Esophagus squamous epithelium (tissue), 4 donors: Measurements from ENCODE around the gene CLDN1.

Source experiments
- CTCF ChIP-seq, 6 experiments: fragments of 450-650 bp in 4 of 6; fragments of 200-600 bp in 2 of 6; sonication (generic) in 2 of 6; IDR thresholded peaks; one replicate each; pipeline ENCODE4 v1.5.1; 2016 to 2019; ENCODE audit warnings: antibody characterized with exemption in 6 of 6, mild to moderate bottlenecking in 4 of 6, moderate library complexity in 4 of 6
- POLR2A ChIP-seq, 4 donors: fragments of 450-650 bp; IDR thresholded peaks; one replicate each; pipeline ENCODE4 v1.6.1; 2017; ENCODE audit warnings: antibody characterized with exemption in 4 of 4, mild to moderate bottlenecking in 4 of 4, moderate library complexity in 3 of 4

GRCh38 chr3:190266913-190267290 is 55.3 kb downstream of the CLDN1 start:
- TF ChIP-seq CTCF (IDR thresholded peaks at IDR 0.05): no peak
- TF ChIP-seq POLR2A (IDR thresholded peaks at IDR 0.05): no peak
